Dendritic cell treated with granulocyte-macrophage colony-stimulating factor and Interleukin-4, amounts not matched to agents 40 ng/mL and 50 ng/mL, for 4 days (primary cell): ENCODE data around the gene TP53INP2.

Experiments used
- H3K27ac Mint-ChIP-seq: one replicate; pipeline ENCODE4 v1.8.0; 2022; ENCODE audit warnings: mild to moderate bottlenecking, mixed read lengths
- H3K27me3 Mint-ChIP-seq: one replicate; pipeline ENCODE4 v1.8.0; 2022; ENCODE audit warnings: mild to moderate bottlenecking, mixed read lengths
- H3K36me3 Mint-ChIP-seq: one replicate; pipeline ENCODE4 v1.8.0; 2022; ENCODE audit warnings: low read depth, mixed read lengths
- H3K4me1 Mint-ChIP-seq: one replicate; pipeline ENCODE4 v1.8.0; 2022; ENCODE audit warnings: low read depth, mixed read lengths
- H3K4me3 Mint-ChIP-seq: one replicate; pipeline ENCODE4 v1.8.0; 2022; ENCODE audit warnings: mild to moderate bottlenecking, moderate library complexity, mixed read lengths
- H3K9me3 Mint-ChIP-seq: one replicate; pipeline ENCODE4 v1.8.0; 2022; ENCODE audit warnings: mixed read lengths
- intact Hi-C: fragments of 100-400 bp; cut with micrococcal nuclease; formaldehyde crosslinking; loops from one replicate; pipeline ENCODE4 v1.15.0; 2022

The TP53INP2 gene

GRCh38 chr20:34691838-34692237 is 12.3 kb upstream of the TP53INP2 start:
- no peaks in the 10 kb centered on the region for H3K27me3 Mint-ChIP-seq
- H3K4me1 Mint-ChIP-seq, result peaks cover 10% of the 10 kb centered on the region
- no peak overlapping the region for H3K27ac Mint-ChIP-seq
- no peaks in the 10 kb centered on the region for H3K36me3 Mint-ChIP-seq
- H3K4me3 Mint-ChIP-seq, result no peak overlapping the region
- intact Hi-C loops, result no loop called here
- H3K9me3 Mint-ChIP-seq, result no peaks in the 10 kb centered on the region

- no peak overlapping the region for H3K4me3 Mint-ChIP-seq
- peaks cover 3% of the 10 kb centered on the region for H3K27me3 Mint-ChIP-seq
- no peaks in the 10 kb centered on the region for H3K9me3 Mint-ChIP-seq
- peaks cover 10% of the 10 kb centered on the region for H3K4me1 Mint-ChIP-seq
- no peak overlapping the region for H3K27ac Mint-ChIP-seq
- no peaks in the 10 kb centered on the region for H3K36me3 Mint-ChIP-seq
- intact Hi-C loops, result no loop called here
Measured at GRCh38 chr20:34693414-34693813, 10.7 kb upstream of the TP53INP2 start.

- intact Hi-C loops, result no loop called here
- no peak overlapping the region for H3K27ac Mint-ChIP-seq
- H3K4me3 Mint-ChIP-seq, result no peak overlapping the region
- peaks cover 27% of the 10 kb centered on the region for H3K27me3 Mint-ChIP-seq
- peaks cover 16% of the 10 kb centered on the region for H3K36me3 Mint-ChIP-seq
- peaks cover 28% of the 10 kb centered on the region for H3K4me1 Mint-ChIP-seq
- no peaks in the 10 kb centered on the region for H3K9me3 Mint-ChIP-seq
Measured at GRCh38 chr20:34701405-34702085, 2.6 kb upstream of the TP53INP2 start.

GRCh38 chr20:34703061-34703423 is 1.1 kb upstream of the TP53INP2 start:
- H3K4me1 Mint-ChIP-seq, result peaks cover 35% of the 10 kb centered on the region
- intact Hi-C loops, result no loop called here
- H3K9me3 Mint-ChIP-seq, result no peaks in the 10 kb centered on the region
- peaks cover 28% of the 10 kb centered on the region for H3K27me3 Mint-ChIP-seq
- H3K36me3 Mint-ChIP-seq, result peaks cover 19% of the 10 kb centered on the region
- no peak overlapping the region for H3K27ac Mint-ChIP-seq
- no peak overlapping the region for H3K4me3 Mint-ChIP-seq

- no peaks in the 10 kb centered on the region for H3K9me3 Mint-ChIP-seq
- peaks cover 40% of the 10 kb centered on the region for H3K4me1 Mint-ChIP-seq
- H3K27me3 Mint-ChIP-seq, result peaks cover 31% of the 10 kb centered on the region
- H3K4me3 Mint-ChIP-seq, result peak overlapping the region; percentile 99
- intact Hi-C loops, result loop anchor here (2.0 kb wide), 1 partner anchor 27 kb away; the partner anchor contains the start of gene PIGU
- H3K27ac Mint-ChIP-seq, result peak overlapping the region; percentile 94
- H3K36me3 Mint-ChIP-seq, result peaks cover 19% of the 10 kb centered on the region
Measured at GRCh38 chr20:34703424-34704176, 544 bp upstream of the TP53INP2 start.

- Mint-ChIP-seq H3K27me3 (peaks cover 34% of the 10 kb centered on the region), H3K27ac (peak overlapping the region; percentile 94), H3K9me3 (no peaks in the 10 kb centered on the region), H3K4me1 (peaks cover 45% of the 10 kb centered on the region), H3K4me3 (peak overlapping the region; percentile 99), H3K36me3 (peaks cover 27% of the 10 kb centered on the region)
- intact Hi-C loops, result loop anchor here (2.0 kb wide), 1 partner anchor 28 kb away; the partner anchor contains the start of gene PIGU
Measured at GRCh38 chr20:34705008-34705396, 858 bp downstream of the TP53INP2 start.

GRCh38 chr20:34705397-34706301 is 1.5 kb downstream of the TP53INP2 start:
- intact Hi-C loops, result loop anchor here (2.0 kb wide), 1 partner anchor 29 kb away; the partner anchor contains the start of gene PIGU
- Mint-ChIP-seq H3K4me1 (peaks cover 51% of the 10 kb centered on the region), H3K4me3 (peak overlapping the region; percentile 99), H3K27ac (peak overlapping the region; percentile 94), H3K9me3 (no peaks in the 10 kb centered on the region), H3K27me3 (peaks cover 39% of the 10 kb centered on the region), H3K36me3 (peaks cover 34% of the 10 kb centered on the region)

- intact Hi-C loops, result no loop called here
- peak overlapping the region; percentile 51 for H3K27ac Mint-ChIP-seq
- no peak overlapping the region for H3K4me3 Mint-ChIP-seq
- peaks cover 59% of the 10 kb centered on the region for H3K4me1 Mint-ChIP-seq
- peaks cover 37% of the 10 kb centered on the region for H3K36me3 Mint-ChIP-seq
- H3K27me3 Mint-ChIP-seq, result peaks cover 40% of the 10 kb centered on the region
- H3K9me3 Mint-ChIP-seq, result no peaks in the 10 kb centered on the region
Measured at GRCh38 chr20:34706302-34706875, 2.2 kb downstream of the TP53INP2 start.

- no peak overlapping the region for H3K27ac Mint-ChIP-seq
- peaks cover 40% of the 10 kb centered on the region for H3K36me3 Mint-ChIP-seq
- intact Hi-C loops, result no loop called here
- H3K9me3 Mint-ChIP-seq, result no peaks in the 10 kb centered on the region
- peaks cover 35% of the 10 kb centered on the region for H3K27me3 Mint-ChIP-seq
- peaks cover 66% of the 10 kb centered on the region for H3K4me1 Mint-ChIP-seq
- no peak overlapping the region for H3K4me3 Mint-ChIP-seq
Measured at GRCh38 chr20:34706912-34707784, 3.0 kb downstream of the TP53INP2 start.

- peak overlapping the region; percentile 84 for H3K27ac Mint-ChIP-seq
- H3K36me3 Mint-ChIP-seq, result peaks cover 53% of the 10 kb centered on the region
- H3K9me3 Mint-ChIP-seq, result no peaks in the 10 kb centered on the region
- peaks cover 70% of the 10 kb centered on the region for H3K4me1 Mint-ChIP-seq
- peaks cover 22% of the 10 kb centered on the region for H3K27me3 Mint-ChIP-seq
- peak overlapping the region; percentile 89 for H3K4me3 Mint-ChIP-seq
- intact Hi-C loops, result loop anchor here (2.0 kb wide), 1 partner anchor 172 kb away; no protein-coding TSS in a partner anchor
Measured at GRCh38 chr20:34708621-34709043, 4.5 kb downstream of the TP53INP2 start.

GRCh38 chr20:34709044-34709830 is 5.1 kb downstream of the TP53INP2 start:
- Mint-ChIP-seq H3K36me3 (peaks cover 54% of the 10 kb centered on the region), H3K27ac (peak overlapping the region; percentile 84), H3K4me1 (peaks cover 68% of the 10 kb centered on the region), H3K9me3 (no peaks in the 10 kb centered on the region), H3K27me3 (peaks cover 20% of the 10 kb centered on the region), H3K4me3 (peak overlapping the region; percentile 89)
- intact Hi-C loops, result loop anchor here (2.0 kb wide), 1 partner anchor 172 kb away; no protein-coding TSS in a partner anchor
